Endothelial cell (in vitro differentiated cells): ENCODE data around the gene NOSTRIN. TPM values are rescaled to one million over a fixed set of nuclear protein-coding genes. Genes with fewer than 3 reads are reported as not detected.
"Not testable (repeated sequence)": the region's sequence is repeated elsewhere in the genome, so short reads cannot be mapped to it uniquely, and the experiment has no call there.

Source experiments
- DNase-seq: peaks from one replicate; pipeline ENCODE4 v3.0.0; 2021; ENCODE audit warnings: low spot score
- H3K27ac Mint-ChIP-seq: one replicate; pipeline ENCODE4 v1.8.0; 2021; ENCODE audit warnings: mixed read lengths, inconsistent platforms; ENCODE audit not compliant: unreplicated experiment
- H3K27me3 Mint-ChIP-seq: one replicate; pipeline ENCODE4 v1.8.0; 2021; ENCODE audit warnings: mild to moderate bottlenecking, moderate library complexity, mixed read lengths, inconsistent platforms; ENCODE audit not compliant: unreplicated experiment
- H3K36me3 Mint-ChIP-seq: one replicate; pipeline ENCODE4 v1.8.0; 2021; ENCODE audit warnings: mild to moderate bottlenecking, low read depth, mixed read lengths, inconsistent platforms; ENCODE audit not compliant: unreplicated experiment
- H3K4me1 Mint-ChIP-seq: one replicate; pipeline ENCODE4 v1.8.0; 2021; ENCODE audit warnings: mild to moderate bottlenecking, mixed read lengths, inconsistent platforms; ENCODE audit not compliant: unreplicated experiment
- H3K4me3 Mint-ChIP-seq: one replicate; pipeline ENCODE4 v1.8.0; 2021; ENCODE audit warnings: mild to moderate bottlenecking, mixed read lengths, inconsistent platforms; ENCODE audit not compliant: unreplicated experiment
- H3K9me3 Mint-ChIP-seq: one replicate; pipeline ENCODE4 v1.8.0; 2021; ENCODE audit warnings: mixed read lengths, inconsistent platforms; ENCODE audit not compliant: unreplicated experiment
- total RNA-seq: library from RNA; stranded (reverse); fragmentation: NEBNext Ultra II Directional; extraction: Animal tissue kit (Norgen Biotek cat#: 25700); gene quantifications from one replicate; pipeline ENCODE4 v1.2.1, GENCODE V29; 2021; ENCODE audit not compliant: unreplicated experiment
- TF ChIP-seq, protein P1 (sequence below): fragments of 200-600 bp; sonication (generic); IDR thresholded peaks from one replicate; pipeline ENCODE4 v1.5.0; 2021; ENCODE audit warnings: antibody characterized with exemption; ENCODE audit not compliant: unreplicated experiment

NOSTRIN gene
- total RNA-seq, 1 donor from 2014 or later: not detected

DNA sequence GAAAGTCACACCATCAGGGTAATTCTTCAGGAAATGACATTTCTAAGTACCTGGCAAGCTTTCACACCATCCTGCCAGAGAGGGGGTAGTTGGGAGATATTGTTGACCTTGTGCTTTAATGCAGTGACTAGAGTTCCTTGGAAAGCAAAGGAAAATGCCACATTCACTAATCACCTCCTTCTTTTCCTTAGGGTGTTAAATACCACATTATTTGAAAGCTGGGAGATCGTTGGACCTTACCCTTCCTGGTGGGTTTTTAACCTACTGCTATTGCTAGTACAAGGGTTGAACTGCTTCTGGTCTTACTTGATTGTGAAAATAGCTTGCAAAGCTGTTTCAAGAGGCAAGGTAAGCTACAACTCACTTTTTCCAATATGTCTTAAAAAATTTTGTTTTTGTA, 37.0 kb upstream of the NOSTRIN start:
- TF ChIP-seq, protein P1, sequence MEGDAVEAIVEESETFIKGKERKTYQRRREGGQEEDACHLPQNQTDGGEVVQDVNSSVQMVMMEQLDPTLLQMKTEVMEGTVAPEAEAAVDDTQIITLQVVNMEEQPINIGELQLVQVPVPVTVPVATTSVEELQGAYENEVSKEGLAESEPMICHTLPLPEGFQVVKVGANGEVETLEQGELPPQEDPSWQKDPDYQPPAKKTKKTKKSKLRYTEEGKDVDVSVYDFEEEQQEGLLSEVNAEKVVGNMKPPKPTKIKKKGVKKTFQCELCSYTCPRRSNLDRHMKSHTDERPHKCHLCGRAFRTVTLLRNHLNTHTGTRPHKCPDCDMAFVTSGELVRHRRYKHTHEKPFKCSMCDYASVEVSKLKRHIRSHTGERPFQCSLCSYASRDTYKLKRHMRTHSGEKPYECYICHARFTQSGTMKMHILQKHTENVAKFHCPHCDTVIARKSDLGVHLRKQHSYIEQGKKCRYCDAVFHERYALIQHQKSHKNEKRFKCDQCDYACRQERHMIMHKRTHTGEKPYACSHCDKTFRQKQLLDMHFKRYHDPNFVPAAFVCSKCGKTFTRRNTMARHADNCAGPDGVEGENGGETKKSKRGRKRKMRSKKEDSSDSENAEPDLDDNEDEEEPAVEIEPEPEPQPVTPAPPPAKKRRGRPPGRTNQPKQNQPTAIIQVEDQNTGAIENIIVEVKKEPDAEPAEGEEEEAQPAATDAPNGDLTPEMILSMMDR: no peak
- DNase-seq: no peak
- no peaks in the 10 kb centered on the region for H3K9me3 Mint-ChIP-seq
- H3K4me3 Mint-ChIP-seq: no peak overlapping the region
- H3K36me3 Mint-ChIP-seq: peaks cover 6% of the 10 kb centered on the region
- peaks cover 4% of the 10 kb centered on the region for H3K27me3 Mint-ChIP-seq
- peaks cover 5% of the 10 kb centered on the region for H3K4me1 Mint-ChIP-seq
- H3K27ac Mint-ChIP-seq: no peak overlapping the region

DNA sequence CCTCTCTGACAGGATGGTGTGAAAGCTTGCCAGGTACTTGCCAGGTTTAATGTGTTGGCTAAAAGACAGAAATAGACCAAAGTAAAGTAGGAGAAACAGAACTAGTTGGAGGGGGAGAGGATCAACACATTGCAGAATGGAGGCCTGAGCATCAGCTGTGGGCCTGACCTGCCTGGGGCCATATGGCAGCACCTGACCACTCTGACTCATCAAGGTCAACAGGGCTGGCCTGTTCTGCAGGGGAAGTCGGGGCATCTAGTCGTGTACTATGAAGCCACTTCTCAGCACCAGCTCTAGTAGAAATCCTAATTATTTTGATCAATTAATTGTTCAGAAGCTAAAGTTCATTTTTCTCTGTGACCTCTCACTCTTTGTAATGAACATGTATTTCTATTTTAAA, 35.8 kb upstream of the NOSTRIN start:
- Mint-ChIP-seq H3K27ac (no peak overlapping the region), H3K27me3 (peaks cover 4% of the 10 kb centered on the region), H3K9me3 (no peaks in the 10 kb centered on the region), H3K4me3 (no peak overlapping the region), H3K36me3 (peaks cover 6% of the 10 kb centered on the region), H3K4me1 (peaks cover 6% of the 10 kb centered on the region)
- DNase-seq: no peak
- TF ChIP-seq, protein P1: no peak

DNA sequence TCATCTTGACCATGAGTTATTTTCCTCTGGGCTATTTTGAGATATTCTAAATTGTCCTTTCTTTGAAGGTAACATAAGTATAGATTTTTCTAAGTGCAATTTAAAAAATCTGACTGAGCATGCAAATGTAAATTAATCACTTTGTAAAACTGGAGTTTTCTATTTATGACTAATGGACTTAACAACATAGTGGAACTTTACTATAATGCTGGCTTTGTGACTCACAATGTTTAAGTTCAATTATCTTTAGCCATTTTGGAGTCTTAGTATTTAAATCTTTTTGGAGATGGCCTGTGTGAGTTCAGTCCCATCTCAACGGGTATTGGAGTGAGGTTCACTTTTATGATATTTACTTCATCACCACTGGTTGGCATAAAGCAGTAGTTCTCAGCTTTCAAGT, 35.2 kb upstream of the NOSTRIN start:
- DNase-seq: no peak
- peaks cover 6% of the 10 kb centered on the region for H3K36me3 Mint-ChIP-seq
- peaks cover 4% of the 10 kb centered on the region for H3K27me3 Mint-ChIP-seq
- TF ChIP-seq, protein P1: no peak
- H3K9me3 Mint-ChIP-seq: no peaks in the 10 kb centered on the region
- peaks cover 6% of the 10 kb centered on the region for H3K4me1 Mint-ChIP-seq
- no peak overlapping the region for H3K27ac Mint-ChIP-seq
- H3K4me3 Mint-ChIP-seq: peak overlapping the region; percentile 32

DNA sequence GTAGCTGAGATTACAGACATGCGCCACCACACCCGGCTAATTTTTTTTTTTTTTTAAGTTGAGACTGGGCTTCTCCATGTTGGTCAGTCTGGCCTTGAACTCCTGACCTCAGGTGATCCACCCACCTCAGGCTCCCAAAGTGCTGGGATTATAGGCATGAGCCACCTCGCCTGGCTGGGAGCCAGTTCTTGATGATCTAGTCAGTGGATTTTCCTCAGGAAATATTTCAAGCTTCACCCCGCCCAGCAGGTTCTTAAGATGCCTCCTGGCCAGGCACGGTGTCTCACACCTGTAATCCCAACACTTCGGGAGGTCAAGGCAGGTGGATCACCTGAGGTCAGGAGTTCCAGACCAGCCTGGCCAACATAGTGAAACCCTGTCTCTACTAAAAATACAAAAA, 34.1 kb upstream of the NOSTRIN start:
- H3K9me3 Mint-ChIP-seq, H3K4me3 Mint-ChIP-seq, DNase-seq, H3K4me1 Mint-ChIP-seq, H3K27ac Mint-ChIP-seq, H3K27me3 Mint-ChIP-seq, H3K36me3 Mint-ChIP-seq: not testable (repeated sequence)

DNA sequence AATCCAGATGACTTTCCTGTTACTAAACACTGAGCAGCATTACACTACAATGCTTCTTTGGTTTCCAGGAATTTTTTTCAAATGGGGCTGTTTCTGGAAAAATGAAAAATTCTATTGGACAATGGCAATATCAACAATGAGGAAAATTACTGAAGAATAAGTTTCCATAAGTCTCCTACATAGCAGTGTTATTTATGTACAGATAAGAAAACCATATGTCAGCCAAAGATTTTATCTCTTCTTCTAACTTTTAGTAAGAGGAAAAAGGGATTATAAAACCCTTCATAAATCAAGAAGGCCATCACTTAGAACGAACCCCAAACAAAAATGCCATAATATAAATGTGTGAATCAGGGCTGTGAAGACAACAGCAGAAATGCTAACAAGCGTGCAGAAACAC, 31.6 kb upstream of the NOSTRIN start:
- H3K27ac Mint-ChIP-seq: no peak overlapping the region
- no peaks in the 10 kb centered on the region for H3K9me3 Mint-ChIP-seq
- TF ChIP-seq, protein P1: no peak
- peaks cover 6% of the 10 kb centered on the region for H3K36me3 Mint-ChIP-seq
- peaks cover 2% of the 10 kb centered on the region for H3K27me3 Mint-ChIP-seq
- DNase-seq: no peak
- no peak overlapping the region for H3K4me3 Mint-ChIP-seq
- H3K4me1 Mint-ChIP-seq: peaks cover 22% of the 10 kb centered on the region

DNA sequence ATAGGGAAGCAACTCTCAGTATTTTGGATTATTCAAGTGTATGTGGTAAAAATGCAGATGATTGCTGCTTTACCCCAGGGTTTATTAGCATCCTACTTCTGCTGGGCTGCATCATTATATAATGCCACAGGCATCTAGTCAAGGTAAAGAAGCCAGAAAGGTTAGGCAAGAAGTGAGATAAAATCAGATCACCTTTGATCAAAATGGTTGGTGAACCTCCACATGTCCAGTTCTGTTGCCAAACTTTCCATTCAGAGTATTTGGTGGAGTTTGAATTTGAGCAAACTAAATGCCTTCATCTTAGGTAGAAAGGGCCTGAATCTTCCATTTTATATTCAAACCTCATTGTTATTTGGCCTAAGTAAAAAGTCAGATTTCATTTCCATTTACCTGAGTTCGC, 29.7 kb upstream of the NOSTRIN start:
- no peak overlapping the region for H3K27ac Mint-ChIP-seq
- DNase-seq: no peak
- H3K9me3 Mint-ChIP-seq: no peaks in the 10 kb centered on the region
- TF ChIP-seq, protein P1: no peak
- H3K36me3 Mint-ChIP-seq: peaks cover 9% of the 10 kb centered on the region
- H3K27me3 Mint-ChIP-seq: peaks cover 2% of the 10 kb centered on the region
- peaks cover 22% of the 10 kb centered on the region for H3K4me1 Mint-ChIP-seq
- no peak overlapping the region for H3K4me3 Mint-ChIP-seq
